HepG2 (cell line): ENCODE data around the gene UXS1. TPM values are rescaled to one million over a fixed set of nuclear protein-coding genes. Genes with fewer than 3 reads are reported as not detected.

Experiments used
- ELK4 ChIP-seq: sonication (generic); formaldehyde crosslinking; IDR thresholded peaks from 2 replicates; pipeline ENCODE4 v1.9.0; 2021; ENCODE audit warnings: missing genetic modification reagents, borderline replicate concordance
- HMG20B ChIP-seq: conservative IDR thresholded peaks from 2 replicates; pipeline ENCODE4 v1.6.1; 2016; ENCODE audit warnings: missing genetic modification reagents, missing compliant biosample characterization
- HNF4G ChIP-seq, 2 experiments: sonication (generic) in 1 of 2; formaldehyde crosslinking in 1 of 2; IDR thresholded peaks; 2 replicates each; pipeline versions ENCODE4 v1.4.0 to v1.6.1; 2011 to 2020; ENCODE audit warnings: borderline replicate concordance in 2 of 2, low read depth in 2 of 2, mild to moderate bottlenecking in 2 of 2, low read length in 1 of 2, missing genetic modification reagents in 1 of 2, moderate library complexity in 1 of 2
- HNRNPUL1 ChIP-seq: fragments of 200-400 bp; formaldehyde crosslinking; IDR thresholded peaks from 2 replicates; pipeline ENCODE4 v1.6.1; 2017; ENCODE audit warnings: low read depth, mild to moderate bottlenecking, low read length, moderate library complexity
- HOXA7 ChIP-seq: sonication (generic); formaldehyde crosslinking; IDR thresholded peaks from 2 replicates; pipeline ENCODE4 v1.8.1; 2022; ENCODE audit warnings: mild to moderate bottlenecking, missing genetic modification reagents, moderate library complexity
- IRF2 ChIP-seq: IDR thresholded peaks from 2 replicates; pipeline ENCODE4 v1.6.1; 2018; ENCODE audit warnings: missing genetic modification reagents, missing compliant biosample characterization
- MAFF ChIP-seq: IDR thresholded peaks from 2 replicates; pipeline ENCODE4 v1.6.1; 2011; ENCODE audit warnings: low read depth, low read length, improper control_type of control experiment
- NONO ChIP-seq, 2 experiments: fragments of 450-650 bp in 1 of 2; sonication (generic) in 1 of 2; formaldehyde crosslinking in 1 of 2; IDR thresholded peaks in 1 of 2; conservative IDR thresholded peaks in 1 of 2; 2 replicates each; pipeline versions ENCODE4 v1.6.1 to v1.8.0; 2017 to 2022; ENCODE audit warnings: mild to moderate bottlenecking in 1 of 2, missing genetic modification reagents in 1 of 2, moderate library complexity in 1 of 2
- NR3C1 ChIP-seq: sonication (generic); formaldehyde crosslinking; IDR thresholded peaks from 2 replicates; pipeline ENCODE4 v1.4.0; 2020; ENCODE audit warnings: missing genetic modification reagents
- RERE ChIP-seq: IDR thresholded peaks from 2 replicates; pipeline ENCODE4 v1.6.1; 2016; ENCODE audit warnings: low read depth, missing genetic modification reagents, missing compliant biosample characterization
- TARDBP ChIP-seq: sonication (generic); formaldehyde crosslinking; IDR thresholded peaks from 2 replicates; pipeline ENCODE4 v1.8.0; 2022; ENCODE audit warnings: mild to moderate bottlenecking, missing genetic modification reagents
- YY1 ChIP-seq: IDR thresholded peaks from 2 replicates; pipeline ENCODE4 v1.6.1; 2011; ENCODE audit warnings: low read length, low read depth, moderate library complexity, mild to moderate bottlenecking; ENCODE audit not compliant: insufficient read depth, insufficient replicate concordance
- ZNF605 ChIP-seq: sonication (generic); formaldehyde crosslinking; IDR thresholded peaks from 2 replicates; pipeline ENCODE4 v1.8.0; 2022; ENCODE audit warnings: mild to moderate bottlenecking, missing genetic modification reagents
- ZNF720 ChIP-seq: sonication (generic); formaldehyde crosslinking; IDR thresholded peaks from 2 replicates; pipeline ENCODE4 v1.4.0; 2020; ENCODE audit warnings: missing genetic modification reagents
- polyA plus RNA-seq, 8 experiments: library from polyadenylated mRNA; depleted of rRNA in 3 of 8; stranded (reverse) in 7 of 8; unstranded in 1 of 8; fragments of >200 nt; fragmentation: Illumina TruSeq in 4 of 8; extraction: Trizol in 4 of 8; gene quantifications; 2 replicates each; pipeline versions ENCODE4 v1.2.1 to v1.2.3, GENCODE V29; 2011 to 2016; ENCODE audit warnings: low read depth in 4 of 8, missing spikeins in 1 of 8, mixed read lengths in 1 of 8; ENCODE audit not compliant: insufficient read depth in 1 of 8
- total RNA-seq, 5 experiments: library from RNA; depleted of rRNA; stranded (reverse); fragments of >200 nt; fragmentation: Illumina TruSeq; extraction: Trizol; gene quantifications; 2 replicates each; pipeline ENCODE4 v1.2.3, GENCODE V29; 2016; ENCODE audit warnings: low read depth in 1 of 5

The UXS1 gene
- total and polyA plus RNA-seq, 2 of the 13 experiments (the other 11 are each of a cell fraction or from before 2014, with no cell fraction given): 53.3 to 110 TPM

- TF ChIP-seq YY1: no peak
- peak; percentile 72 for TF ChIP-seq IRF2 (CRISPR knock-in tag)
- TF ChIP-seq ELK4 (CRISPR knock-in tag): no peak
- 0 out of 2 replicates have a peak, but pooled peaks have one; percentile 7 for TF ChIP-seq MAFF
- 0 out of 2 replicates have a peak, but pooled peaks have one; percentile 13 for TF ChIP-seq RERE (CRISPR knock-in tag)
- no peak for TF ChIP-seq ZNF720 (CRISPR knock-in tag)
- peak; percentile 60; the same call in 1 of the 2 replicates for TF ChIP-seq TARDBP
- peak; percentile 45; the same call in 1 of the 2 replicates for TF ChIP-seq HNF4G (IDR thresholded peaks at IDR 0.05; ENCODE audit: borderline replicate concordance, low read depth, low read length)
- no peak for TF ChIP-seq HNF4G (CRISPR knock-in tag; IDR thresholded peaks at IDR 0.05; ENCODE audit: borderline replicate concordance, low read depth)
- peak; percentile 48; the same call in 1 of the 2 replicates for TF ChIP-seq HMG20B (CRISPR knock-in tag)
- no peak for TF ChIP-seq NONO (IDR thresholded peaks at IDR 0.05)
- no peak for TF ChIP-seq NONO (CRISPR knock-in tag; conservative IDR thresholded peaks at IDR 0.05)
- no peak for TF ChIP-seq HOXA7 (CRISPR knock-in tag)
- no peak for TF ChIP-seq NR3C1 (CRISPR knock-in tag)
- 0 out of 2 replicates have a peak, but pooled peaks have one; percentile 44 for TF ChIP-seq ZNF605
- TF ChIP-seq HNRNPUL1: no peak
Observed at GRCh38 chr2:106197878-106198277, 3.8 kb upstream of the UXS1 start (continued).
